22Rv1 (cell line): ENCODE results near the gene ZC3H13.

Experiments
- H3K27ac ChIP-seq: fragments of 450-650 bp; 2 replicates; pipeline ENCODE4 v1.5.1; 2017
- CTCF ChIP-seq: fragments of 450-650 bp; IDR thresholded peaks from 2 replicates; pipeline ENCODE4 v1.5.1; 2017; ENCODE audit warnings: mild to moderate bottlenecking
- ZFX ChIP-seq: fragments of 450-650 bp; IDR thresholded peaks from 2 replicates; pipeline ENCODE4 v1.6.1; 2017; ENCODE audit warnings: antibody characterized with exemption, borderline replicate concordance

The ZC3H13 gene

GRCh38 chr13:46097015-46097414 lies 44.5 kb upstream of the ZC3H13 start:
- H3K27ac ChIP-seq, result no peak overlapping the region
- TF ChIP-seq ZFX (no peak), CTCF (no peak)

- no peak overlapping the region for H3K27ac ChIP-seq
- TF ChIP-seq CTCF (no peak), ZFX (no peak)
These were observed 41.9 kb upstream of the ZC3H13 start for GRCh38 chr13:46094478-46094877.

- no peak overlapping the region for H3K27ac ChIP-seq
These were observed 36.4 kb upstream of the ZC3H13 start for GRCh38 chr13:46088821-46089562.

GRCh38 chr13:46087481-46087880 lies 34.9 kb upstream of the ZC3H13 start:
- H3K27ac ChIP-seq, result no peak overlapping the region
- TF ChIP-seq ZFX (no peak), CTCF (no peak)

More at GRCh38 chr13:46088821-46089562, 36.4 kb upstream of the ZC3H13 start:
- TF ChIP-seq CTCF (no peak), ZFX (no peak)

- TF ChIP-seq CTCF (no peak), ZFX (no peak)
- H3K27ac ChIP-seq, result no peak overlapping the region
These were observed 34.4 kb upstream of the ZC3H13 start for GRCh38 chr13:46086985-46087384.

- TF ChIP-seq CTCF, result no peak
- TF ChIP-seq ZFX, result no peak
- no peak overlapping the region for H3K27ac ChIP-seq
These were observed 33.9 kb upstream of the ZC3H13 start for GRCh38 chr13:46086421-46086922.

- H3K27ac ChIP-seq, result no peak overlapping the region
- no peak for TF ChIP-seq CTCF
- no peak for TF ChIP-seq ZFX
These were observed 33.2 kb upstream of the ZC3H13 start for GRCh38 chr13:46085737-46086136.
